GM04503 (cell line): ENCODE measurements around the gene KCNMB4.

ENCODE experiments used
- DNase-seq: peaks from one replicate; pipeline ENCODE4 v3.0.0-alpha.2; 2012; ENCODE audit warnings: low read depth

KCNMB4 gene

GRCh38 chr12:70443062-70443673, 77.1 kb downstream of the KCNMB4 start:
- DNase-seq, result peak; percentile 5

DNA sequence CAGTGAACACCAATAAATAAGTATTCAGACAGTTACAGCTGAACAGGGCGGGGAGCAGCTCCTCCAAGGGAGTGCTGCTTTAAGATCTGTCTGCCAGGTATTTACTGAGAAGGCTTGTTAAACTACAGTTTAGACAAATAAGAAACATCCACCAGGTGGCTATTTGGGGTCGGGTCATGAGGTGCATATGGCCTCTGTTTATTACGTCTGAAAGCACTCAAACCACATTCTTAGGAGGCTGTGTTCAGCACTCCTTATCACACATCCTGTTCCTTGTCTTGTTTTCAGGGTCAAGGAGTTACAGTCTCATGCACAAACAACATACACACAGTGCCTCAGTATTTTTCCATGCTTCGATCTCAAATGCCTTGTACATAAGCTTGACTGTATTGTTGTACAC, 78.8 kb downstream of the KCNMB4 start:
- DNase-seq, result no peak

- DNase-seq, result no peak
These were observed 82.3 kb downstream of the KCNMB4 start for GRCh38 chr12:70448371-70448770.

GRCh38 chr12:70449074-70449752, 83.1 kb downstream of the KCNMB4 start:
- no peak for DNase-seq

DNA sequence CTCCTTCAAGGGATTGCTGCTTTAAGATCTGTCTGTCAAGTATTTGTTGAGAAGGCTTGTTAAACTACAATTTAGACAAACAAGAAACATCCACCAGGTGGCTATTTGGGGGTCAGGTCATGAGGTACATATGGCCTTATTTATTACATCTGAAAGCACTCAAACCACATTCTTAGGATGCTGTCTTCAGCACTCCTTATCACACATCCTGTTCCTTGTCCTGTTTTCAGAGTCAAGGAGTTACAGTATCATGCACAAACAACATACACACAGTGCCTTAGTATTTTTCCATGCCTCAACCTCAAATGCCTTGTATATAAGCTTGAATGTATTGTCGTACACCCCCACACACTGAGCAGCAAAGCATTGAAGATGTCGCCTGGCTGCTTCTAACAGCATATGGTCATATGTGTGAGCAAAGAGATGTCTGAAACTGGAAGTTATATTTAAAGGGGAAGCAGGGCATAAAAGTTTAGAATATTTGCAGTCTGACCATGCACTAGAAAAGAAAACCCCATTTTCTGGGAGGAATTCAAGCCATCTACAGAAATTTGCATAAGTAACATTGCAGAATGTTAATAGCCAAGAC, 83.8 kb downstream of the KCNMB4 start:
- DNase-seq, result no peak

DNA sequence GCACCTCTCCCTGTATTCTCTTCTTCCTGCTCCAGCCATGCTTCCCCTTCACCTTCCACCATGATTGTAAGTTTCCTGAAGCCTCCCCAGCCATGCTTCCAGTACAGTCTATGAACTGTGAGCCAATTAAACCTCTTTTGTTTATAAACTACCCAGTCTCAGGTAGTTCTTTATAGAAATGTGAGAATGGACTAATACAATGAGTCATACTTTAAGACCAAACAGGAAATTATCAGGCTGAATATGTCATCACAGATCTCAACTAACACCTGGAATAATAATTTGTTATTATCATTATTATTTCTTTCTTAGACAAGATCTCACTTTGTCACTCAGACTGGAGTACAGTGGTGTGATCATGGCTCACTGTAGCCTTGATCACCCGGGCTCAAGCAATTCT, 85.4 kb downstream of the KCNMB4 start:
- DNase-seq, result no peak

GRCh38 chr12:70456953-70457352, 90.9 kb downstream of the KCNMB4 start:
- no peak for DNase-seq

DNA sequence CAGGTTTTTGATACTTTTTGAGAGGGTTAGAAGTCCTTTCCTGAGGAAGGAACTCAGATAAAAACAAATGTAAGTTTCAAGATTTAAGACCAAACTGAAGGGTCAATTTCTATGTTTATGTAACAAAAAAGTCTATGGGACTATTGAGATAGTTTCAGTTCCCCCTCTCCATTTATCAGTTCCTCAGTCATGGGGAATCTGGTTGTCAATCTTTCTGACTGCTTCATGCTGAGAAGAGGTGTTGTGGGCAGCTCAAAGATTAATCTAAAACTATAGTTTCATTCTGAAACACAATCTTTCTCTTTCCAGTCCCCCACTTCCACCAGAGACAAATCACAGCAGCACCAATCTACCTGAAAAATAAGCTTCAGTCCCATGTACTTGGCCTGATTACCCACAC, 93.7 kb downstream of the KCNMB4 start:
- no peak for DNase-seq

GRCh38 chr12:70463997-70464396, 97.9 kb downstream of the KCNMB4 start:
- DNase-seq, result no peak

- DNase-seq, result no peak
These were observed 100.7 kb downstream of the KCNMB4 start for GRCh38 chr12:70466753-70467152.

DNA sequence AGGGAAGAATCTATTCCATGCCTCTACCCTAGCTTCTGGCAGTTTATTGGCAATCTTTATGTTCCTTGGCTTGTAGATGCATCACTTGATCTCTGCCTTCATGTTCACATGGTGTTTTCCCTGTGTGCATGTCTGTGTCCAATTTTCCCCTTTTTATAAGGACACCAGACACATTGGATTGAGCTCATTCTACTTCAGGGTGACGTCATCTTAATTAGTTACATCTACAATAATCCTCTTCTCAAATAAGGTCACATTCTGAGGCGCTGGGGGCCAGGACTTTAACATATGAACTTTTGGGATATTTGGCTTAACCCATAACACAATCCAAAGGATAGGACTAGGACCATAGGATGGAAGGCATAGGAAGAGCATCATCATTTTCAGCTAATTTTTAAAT, 101.4 kb downstream of the KCNMB4 start:
- DNase-seq, result no peak

DNA sequence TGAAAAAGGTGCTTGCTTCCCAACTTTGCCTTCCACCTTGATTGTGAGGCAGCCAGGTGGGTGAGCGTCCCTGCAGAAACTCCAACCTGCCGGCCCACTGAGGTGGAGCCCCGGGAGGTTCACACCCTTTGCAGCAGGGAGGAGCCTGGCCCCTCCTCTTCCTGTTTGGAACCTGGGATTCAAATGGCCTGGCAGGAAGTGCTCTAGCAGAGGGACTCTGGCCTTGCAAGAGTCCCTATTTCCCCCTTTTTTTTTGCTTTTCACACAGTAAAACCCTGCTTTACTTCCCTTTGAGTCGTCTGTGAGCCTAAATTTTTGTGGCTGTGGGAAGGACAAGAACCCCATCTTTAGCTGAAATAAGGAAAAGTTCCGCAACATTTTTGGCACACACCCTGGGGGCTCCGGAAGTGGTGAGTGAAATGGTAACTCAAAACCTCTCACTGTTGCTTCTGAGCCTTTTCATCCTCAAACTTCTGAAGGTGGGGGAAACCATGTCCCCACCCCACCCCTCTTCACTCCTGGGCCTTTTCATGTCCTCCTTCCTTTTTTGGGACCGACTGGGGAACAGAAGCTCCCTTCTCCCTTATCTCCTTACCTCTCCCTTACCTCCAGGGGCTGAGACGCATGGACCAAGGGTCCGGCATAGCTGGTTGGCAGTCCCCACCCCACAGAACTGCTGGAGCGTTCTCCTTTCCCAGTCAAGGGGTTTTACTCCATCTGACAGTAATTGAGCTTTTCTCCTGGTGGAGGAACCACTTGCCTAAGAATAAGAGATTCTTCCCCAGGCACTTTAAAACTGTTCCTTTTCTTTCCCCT, 102.0 kb downstream of the KCNMB4 start:
- DNase-seq, result no peak

DNA sequence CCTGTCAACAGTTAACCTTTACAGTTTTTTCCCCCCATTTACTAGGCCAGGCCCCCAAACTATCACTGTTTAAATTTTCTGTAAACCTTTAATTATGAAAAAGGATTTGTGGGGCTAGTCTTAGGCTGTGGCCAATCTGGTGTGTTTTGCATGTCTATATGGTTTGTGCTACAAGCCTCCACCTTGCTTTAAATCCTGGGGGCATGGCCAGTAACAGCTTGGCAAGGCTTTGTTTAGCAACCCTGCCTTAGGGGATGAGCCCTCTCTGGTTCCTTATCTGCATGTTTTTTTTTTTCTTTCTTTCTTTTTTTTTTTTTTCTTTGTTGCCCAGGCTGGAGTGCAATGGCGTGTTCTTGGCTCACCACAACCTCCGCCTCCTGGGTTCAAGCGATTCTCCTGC, 102.7 kb downstream of the KCNMB4 start:
- no peak for DNase-seq

GRCh38 chr12:70469221-70469820, 103.2 kb downstream of the KCNMB4 start:
- no peak for DNase-seq

- no peak for DNase-seq
These were observed 116.7 kb downstream of the KCNMB4 start for GRCh38 chr12:70482764-70483163.
